SHP77 (cell line): Measurements from ENCODE around the gene LCNL1.

Source experiments
- DNase-seq, 2 experiments: peaks; one replicate each; lab custom pipeline; 2025; lab: John Stamatoyannopoulos, UW

LCNL1 gene

DNA sequence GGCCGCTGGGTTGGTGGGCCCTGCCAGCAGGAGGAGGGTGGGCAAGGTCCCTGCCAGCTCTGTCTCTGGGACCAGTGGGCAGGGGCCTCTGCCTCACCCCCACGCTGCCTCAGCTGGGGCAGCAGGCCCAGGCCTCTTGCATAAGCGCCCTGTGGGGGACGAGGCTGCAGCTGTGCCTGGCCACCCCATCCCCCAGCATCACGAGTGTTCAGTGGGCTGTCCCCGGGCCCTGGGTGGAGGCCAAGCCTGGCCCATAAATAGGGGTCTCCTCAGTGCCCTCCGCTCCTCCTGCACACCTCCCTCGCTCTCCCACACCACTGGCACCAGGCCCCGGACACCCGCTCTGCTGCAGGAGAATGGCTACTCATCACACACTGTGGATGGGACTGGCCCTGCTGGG lies 5.6 kb upstream of the LCNL1 start, which contains the start of gene PTGDS:
Gene PTGDS (plus strand): TSS at position 282 of the 400 bp plus-strand sequence. CDS start 75 bp downstream, at position 357.
- DNase-seq: no peak

DNA sequence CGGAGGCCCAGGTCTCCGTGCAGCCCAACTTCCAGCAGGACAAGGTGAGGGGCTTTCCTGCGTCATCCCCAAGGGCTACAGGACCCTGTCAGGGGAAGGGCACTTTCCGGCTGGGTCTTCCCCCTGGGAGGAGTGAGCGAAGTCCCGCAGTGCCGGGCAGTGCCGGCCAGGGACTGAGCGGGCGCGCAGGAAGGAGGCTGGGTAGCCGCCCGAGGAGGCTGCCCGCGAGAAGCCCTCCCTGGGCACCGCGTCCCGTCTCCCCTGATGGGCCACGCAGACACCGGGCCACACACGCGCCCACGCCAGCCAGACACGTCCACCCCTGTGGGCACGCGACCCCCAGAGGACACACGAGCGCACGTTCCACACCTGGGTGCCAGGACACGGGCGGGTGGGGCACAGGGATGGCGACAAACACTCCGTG lies 5.1 kb upstream of the LCNL1 start:
- no peak for DNase-seq

DNA sequence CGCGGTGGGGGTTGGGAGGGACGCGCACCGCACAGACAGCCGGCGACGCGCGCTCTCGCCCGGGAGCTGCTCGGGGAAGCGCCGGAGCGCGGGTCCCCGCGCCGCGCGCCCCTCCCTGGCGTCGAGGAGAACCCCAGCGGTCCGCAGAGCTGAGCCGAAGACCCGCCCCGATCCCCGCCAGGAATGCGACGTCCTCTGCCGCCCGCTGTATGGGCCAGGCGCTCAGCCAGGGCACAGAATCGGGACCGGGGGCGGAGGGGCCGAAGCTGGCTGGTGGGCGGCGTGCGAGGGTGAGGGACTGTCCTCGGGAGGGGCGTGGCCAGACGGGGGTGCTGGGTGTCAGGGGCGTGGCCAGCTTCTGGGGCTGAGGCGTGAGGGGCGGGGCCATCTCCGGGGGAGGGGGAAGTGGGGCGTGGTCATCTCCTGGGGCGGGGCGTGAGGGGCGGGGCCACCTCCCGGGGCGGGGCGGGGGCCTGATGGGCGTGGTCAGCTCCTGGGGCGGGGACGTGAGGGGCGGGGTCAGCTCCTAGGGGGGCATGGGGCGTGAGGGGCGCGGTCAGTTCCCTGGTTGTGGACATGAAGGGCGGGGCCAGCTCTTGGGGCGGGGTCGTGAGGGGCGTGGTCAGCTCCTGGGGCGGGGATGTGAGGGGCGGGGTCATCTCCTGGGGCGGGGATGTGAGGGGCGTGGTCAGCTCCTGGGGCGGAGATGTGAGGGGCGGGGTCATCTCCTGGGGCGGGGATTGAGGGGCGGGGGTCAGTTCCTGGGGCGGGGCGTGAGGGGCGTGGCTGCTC lies 4.5 kb upstream of the LCNL1 start:
- no peak for DNase-seq

DNA sequence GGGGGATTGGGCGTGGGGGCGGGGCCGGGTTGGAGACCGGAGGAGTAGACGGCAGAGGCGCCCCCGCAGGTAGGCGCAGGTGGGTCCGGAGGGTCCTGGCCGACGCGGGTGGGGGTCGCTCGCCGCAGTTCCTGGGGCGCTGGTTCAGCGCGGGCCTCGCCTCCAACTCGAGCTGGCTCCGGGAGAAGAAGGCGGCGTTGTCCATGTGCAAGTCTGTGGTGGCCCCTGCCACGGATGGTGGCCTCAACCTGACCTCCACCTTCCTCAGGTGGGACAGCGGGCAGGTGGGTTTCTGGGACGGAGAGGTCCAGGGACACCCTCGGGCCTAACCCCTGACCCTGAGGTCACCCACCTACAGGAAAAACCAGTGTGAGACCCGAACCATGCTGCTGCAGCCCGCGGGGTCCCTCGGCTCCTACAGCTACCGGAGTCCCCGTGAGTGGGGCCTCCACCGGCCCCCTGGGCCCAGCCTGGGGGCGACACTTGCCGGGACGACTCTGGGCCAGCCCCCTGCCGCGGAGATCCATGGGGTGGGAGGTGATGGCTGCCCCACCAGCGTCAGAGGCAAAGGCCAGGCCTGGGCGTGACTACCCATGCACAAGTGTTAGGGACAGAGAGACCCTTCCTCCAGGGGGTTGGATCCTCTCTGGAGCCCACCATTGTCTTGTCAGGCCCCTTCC lies 3.8 kb upstream of the LCNL1 start:
- DNase-seq: no peak

DNA sequence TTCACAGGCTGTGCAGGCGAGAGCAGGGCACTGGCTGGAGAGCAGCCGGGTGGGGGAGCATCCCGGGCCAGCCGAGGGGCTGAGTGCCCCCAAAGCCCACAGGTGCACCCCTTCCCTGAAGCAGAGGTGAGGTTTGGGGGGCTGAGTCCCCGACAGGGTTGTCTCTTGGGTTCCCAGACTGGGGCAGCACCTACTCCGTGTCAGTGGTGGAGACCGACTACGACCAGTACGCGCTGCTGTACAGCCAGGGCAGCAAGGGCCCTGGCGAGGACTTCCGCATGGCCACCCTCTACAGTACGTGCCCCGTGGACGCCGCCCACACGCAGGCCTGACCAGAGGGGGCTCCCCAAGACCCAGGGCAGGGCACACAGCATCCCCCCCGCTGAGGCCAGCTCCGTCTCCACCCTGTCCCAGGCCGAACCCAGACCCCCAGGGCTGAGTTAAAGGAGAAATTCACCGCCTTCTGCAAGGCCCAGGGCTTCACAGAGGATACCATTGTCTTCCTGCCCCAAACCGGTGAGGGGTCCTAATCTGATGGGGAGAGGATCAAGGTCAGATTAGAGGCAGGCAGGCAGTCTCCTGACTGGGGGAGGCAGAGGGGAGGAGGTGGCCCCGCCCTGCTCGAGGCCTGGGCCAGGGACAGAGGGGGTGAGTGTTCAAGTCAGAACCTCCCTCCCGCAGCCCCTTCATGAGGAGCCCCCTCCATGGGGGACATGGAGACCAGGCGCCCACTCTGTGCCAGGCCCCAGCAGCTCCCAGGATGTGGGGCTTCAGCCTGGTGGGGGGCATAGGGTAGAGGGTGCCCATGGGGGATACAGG lies 2.8 kb upstream of the LCNL1 start:
- no peak for DNase-seq

DNA sequence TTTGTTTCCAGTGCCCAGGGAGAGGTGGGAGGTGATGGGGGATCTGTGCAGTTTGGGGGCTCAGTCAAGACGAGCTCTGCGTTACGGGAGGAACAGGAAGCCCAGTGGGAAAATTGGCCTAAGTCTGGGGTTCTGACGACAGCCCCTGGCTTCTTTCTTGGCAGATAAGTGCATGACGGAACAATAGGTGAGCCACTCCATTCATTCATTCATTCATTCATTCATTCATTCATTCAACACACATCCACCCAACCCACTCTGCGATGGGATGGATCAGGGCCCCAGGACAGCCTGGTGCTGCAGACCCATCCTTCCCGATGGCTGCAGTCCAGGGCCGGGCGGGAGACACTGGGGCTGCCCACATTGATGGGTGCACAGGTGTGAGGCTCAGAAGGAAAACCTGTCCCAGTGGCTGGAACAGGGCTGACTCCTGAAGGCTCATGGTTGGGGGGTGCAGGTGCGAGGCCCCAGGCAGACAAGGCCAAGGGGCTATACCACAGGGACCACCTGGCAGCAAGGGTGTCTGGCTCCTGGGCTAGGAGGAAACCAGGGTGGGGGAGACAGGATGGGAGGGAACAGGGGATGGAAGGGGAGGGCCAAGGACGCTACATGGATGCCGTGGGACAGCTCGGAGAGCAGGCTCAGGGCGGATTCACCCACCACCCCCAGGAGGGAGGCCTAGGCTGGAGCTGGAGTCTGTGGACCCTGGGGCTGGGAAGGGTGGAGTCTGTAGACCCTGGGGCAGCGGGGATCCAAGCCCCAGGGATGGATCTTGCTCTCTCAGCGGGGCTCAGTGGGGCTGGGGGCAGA lies 1.9 kb upstream of the LCNL1 start:
- DNase-seq: no peak

DNA sequence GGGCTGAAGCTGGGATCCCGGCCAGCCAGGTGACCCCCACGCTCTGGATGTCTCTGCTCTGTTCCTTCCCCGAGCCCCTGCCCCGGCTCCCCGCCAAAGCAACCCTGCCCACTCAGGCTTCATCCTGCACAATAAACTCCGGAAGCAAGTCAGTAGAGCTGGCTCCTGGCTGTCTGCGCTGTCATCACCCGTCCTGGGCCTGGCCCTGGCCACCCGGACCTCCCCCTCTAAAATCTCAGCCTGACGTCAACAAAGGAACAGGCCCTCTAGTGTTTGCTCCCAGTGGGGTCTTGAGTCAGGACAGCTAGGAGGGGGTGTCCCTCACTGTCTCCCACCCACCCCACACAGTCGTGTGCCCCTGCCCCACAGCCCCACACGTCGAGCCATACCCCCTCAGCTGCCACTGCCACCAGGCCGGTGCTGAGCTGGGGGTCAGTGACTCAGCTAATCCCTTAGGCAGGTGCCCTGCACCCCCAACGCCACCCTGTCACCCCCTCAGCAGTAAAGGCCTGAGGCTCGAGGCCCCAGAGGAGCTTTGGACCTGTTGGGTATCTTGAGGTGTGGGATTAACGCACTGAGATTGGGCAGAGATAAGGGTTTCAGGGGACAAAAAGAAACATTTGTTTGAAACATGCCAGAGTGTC lies 1.1 kb upstream of the LCNL1 start:
- no peak for DNase-seq

DNA sequence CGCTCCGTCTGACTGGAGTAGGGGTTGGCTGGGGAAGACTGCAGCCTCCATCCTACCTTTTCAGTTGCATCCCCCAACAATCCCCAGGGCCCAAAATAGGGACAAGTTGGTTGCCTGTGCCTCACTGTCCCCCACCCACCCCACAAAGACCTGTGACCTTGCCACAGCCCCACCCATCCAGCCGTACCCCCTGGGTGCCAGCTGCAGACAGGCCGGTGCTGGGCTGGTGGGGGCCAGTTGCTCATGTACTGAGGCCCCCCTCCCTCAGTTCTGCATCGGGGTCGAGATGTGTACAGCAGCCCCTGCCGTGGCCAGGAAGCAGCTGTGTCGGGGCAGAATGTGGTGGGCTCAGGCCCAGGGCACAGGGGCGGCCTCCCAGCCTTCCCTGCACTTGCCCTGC lies 374 bp downstream of the LCNL1 start:
- no peak for DNase-seq

DNA sequence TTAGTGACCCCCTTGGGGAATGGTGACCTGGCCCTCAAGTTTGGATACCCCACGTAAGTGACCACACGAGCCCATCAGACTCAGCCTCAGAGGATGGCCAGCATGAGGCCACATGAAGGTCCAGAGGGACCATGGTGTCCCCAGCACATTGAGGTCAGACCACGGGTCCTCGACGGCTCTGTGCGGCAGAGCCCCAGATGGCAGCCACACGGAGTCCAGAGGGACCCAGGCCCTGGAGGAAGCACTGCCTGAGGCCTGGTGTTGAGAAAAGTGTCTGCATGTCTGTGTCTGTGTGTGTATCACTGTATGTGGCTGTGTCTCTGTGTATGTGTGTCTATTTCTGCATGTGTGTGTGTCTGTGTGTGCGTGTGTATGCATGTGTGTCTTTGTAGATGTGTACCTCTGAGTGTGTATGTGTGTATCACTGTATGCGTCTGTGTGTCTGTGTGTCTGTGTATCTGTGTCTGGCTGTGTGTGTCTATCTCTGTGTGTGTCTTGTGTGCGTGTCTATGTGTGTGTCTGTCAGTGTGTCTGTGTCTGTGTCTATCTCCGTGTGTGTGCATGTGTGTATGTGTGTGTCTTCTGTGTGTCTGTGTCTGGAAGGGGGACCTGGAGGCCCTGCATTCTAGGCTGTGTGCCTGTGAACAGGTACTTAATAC lies 992 bp downstream of the LCNL1 start:
- DNase-seq: no peak

DNA sequence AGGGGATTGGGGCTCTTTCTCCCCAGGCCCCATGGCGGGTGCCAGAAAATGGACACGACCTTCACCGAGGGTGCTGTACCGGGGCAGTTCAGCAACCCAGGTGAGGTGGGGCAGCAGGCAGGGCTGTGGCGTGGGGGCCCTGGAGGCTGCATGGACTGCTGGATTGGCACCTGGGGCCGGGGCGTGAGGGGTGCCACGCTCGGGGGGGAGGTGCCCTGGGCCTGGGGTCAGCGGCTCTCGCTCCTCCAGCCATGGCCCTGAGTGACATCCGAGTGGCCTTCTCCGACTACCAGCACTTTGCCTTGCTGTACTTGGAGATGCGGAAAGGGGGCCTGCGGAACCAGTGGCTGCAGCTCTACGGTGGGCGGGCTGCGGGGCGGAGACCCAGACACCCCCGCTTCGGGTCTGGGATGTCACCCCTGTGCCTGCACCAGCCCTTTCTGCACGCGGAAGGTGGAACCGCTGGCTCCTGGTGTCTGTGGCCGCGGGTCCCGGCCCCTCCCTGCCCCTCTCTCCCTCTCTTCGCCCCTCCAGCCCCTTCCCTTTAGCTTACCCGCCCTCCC lies 1.8 kb downstream of the LCNL1 start:
- DNase-seq: no peak

DNA sequence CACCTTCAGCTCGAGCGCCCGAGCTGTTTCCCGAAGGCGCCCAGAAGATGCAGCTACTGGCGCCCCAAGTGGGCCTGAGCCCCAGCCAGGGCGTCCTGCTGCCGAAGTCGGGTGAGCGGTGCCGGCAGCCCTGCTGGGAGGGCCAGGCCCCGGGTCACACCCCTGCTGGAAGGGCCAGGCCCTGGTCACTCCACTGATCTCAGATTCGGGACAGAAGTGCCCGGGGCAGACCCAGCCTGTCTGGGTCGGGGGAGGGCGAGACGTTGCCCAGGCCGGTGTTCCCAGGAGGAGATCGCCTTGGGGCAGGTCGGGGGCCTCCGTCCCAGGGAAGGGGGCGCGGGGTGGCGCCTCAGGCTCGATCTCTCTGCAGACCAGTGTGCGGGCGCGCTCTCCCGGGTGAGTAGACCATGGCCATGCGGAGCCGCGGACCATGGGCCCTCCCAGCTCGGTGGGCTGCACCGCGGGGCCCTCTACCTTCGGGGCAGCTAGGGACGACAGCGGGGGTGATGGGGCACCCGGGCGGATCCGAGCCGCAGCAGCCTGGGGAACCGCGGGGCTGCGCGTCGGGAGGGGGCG lies 2.3 kb downstream of the LCNL1 start:
- no peak for DNase-seq

DNA sequence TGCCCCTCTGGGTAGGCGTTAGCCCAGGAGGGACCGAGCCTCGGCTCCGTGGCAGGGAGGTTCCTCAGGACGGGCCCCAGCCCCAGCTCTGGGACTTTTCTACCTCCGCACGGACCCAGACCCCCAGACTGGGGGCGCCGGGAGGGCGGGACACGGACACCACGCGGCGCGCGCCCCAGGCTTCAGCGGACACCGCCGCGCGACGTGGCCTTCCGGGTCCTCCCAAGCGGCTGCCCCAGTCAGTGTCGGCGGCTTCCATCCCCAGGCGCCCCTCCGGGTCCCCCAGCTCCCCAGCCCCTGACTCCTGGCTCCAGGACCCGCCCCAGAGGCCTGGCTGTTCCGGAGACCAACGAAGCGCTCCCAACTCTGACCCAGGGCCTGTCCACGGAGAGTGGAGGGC lies 3.1 kb downstream of the LCNL1 start:
- no peak for DNase-seq

DNA sequence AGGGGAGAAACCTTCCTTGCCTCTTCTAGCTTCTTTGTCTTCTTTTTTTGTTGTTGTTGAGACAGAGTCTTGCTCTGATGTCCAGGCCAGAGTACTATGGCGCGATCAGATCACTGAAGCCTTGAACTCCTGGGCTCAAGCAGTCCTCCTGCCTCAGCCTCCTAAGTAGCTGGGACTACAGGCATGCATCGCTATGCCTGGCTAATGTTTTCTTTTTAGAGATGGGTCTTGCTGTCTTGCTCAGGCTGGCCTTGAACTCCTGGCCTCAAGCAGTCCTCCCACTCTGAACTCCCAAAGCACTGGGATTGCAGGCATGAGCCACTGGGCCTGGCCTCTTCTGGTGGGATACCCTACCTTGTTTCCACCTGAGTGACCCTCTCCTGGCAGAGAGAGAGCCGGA lies 6.1 kb downstream of the LCNL1 start:
- DNase-seq: no peak

DNA sequence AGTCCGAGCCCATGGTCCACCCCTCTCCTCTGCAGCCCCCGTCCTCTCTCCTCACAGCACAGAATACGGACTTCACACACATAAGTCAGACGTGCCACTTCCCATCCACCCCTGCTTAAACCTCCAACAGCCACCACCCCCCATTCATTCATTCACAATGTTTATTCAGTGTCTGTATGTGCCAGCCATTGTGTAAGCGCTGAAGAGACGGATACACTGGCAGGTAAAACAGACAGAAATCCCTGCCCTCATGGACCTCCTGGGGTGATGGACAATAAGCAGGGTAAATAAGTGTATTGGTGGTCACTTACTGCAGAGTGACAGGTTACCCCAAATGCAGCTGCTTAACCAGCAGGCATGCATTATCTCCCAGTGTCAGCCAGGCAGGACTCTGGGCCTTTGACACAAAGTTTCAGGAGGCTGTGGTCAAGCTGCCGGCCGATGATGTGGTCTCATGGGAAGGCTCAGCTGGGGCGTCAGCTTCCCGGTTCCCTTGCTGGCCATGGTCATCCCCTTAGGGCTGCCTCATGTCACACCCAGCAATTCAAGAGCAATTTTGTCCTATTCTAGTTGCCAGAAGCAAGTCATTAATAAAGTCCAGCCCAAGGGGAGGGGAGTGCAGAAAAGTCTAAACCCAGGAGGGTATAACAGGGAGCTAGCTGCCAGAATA lies 7.6 kb downstream of the LCNL1 start:
- DNase-seq: no peak

DNA sequence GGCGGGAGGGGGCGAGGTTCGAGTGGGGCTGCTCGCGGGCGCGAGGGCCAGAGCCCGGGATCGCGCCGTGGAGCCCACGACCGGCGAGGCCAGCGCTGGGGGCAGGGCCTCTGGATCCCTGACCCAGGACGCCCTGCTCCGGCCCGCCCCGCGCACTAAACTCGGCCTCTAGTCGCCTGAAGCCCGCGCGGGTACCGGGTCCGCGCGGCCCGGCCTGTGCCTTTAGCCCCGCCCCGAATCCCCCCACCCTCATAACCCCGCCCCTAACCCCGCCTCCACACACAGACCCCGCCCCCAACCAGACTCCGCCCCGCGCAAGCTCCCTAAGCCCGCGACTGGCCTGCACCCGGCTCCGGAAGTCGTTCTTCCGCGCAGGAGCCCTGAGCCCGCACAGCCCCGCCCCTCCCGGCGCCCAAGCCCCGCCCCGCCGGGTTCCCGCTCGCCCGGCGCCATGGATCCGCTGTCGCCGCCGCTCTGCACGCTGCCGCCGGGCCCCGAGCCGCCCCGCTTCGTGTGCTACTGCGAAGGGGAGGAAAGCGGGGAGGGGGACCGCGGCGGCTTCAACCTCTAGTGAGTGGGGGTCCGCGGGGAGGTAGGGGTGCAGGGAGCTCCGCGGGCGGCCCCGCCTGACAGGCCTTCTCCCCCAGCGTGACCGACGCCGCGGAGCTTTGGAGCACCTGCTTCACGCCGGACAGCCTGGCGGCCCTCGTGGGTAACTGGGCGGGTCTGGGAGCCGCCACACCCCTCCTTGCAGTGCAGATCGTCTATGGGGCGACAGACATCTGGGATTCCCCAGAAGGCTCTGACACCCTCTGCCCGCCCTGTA lies 9.4 kb downstream of the LCNL1 start, which contains the start of gene PAXX:
Gene PAXX (plus strand): TSS at position 430 of the 826 bp plus-strand sequence. CDS start 22 bp downstream, at position 452.
- DNase-seq: peak; percentile 69 to 91

DNA sequence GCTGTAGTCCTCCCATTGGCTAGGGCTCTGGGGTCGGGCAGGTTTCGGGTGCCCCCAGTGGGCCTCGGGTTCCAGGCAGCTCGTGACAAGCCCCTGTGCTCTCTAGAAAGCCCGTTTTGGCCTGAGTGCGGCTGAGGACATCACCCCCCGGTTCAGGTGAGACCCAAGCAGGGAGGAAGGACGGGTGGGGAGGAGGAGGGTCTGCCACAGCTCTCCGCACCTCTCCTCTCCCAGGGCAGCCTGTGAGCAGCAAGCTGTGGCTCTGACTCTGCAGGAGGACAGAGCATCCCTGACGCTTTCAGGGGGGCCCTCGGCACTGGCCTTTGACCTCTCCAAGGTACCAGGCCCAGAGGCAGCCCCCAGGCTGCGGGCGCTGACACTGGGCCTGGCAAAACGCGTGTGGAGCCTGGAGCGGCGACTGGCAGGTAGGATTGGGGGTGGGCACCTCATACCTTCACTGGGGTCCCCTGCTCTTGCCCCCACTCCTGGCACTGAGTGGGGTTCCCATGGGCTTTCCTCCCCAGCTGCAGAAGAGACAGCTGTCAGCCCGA lies 10.1 kb downstream of the LCNL1 start:
- DNase-seq: no peak

DNA sequence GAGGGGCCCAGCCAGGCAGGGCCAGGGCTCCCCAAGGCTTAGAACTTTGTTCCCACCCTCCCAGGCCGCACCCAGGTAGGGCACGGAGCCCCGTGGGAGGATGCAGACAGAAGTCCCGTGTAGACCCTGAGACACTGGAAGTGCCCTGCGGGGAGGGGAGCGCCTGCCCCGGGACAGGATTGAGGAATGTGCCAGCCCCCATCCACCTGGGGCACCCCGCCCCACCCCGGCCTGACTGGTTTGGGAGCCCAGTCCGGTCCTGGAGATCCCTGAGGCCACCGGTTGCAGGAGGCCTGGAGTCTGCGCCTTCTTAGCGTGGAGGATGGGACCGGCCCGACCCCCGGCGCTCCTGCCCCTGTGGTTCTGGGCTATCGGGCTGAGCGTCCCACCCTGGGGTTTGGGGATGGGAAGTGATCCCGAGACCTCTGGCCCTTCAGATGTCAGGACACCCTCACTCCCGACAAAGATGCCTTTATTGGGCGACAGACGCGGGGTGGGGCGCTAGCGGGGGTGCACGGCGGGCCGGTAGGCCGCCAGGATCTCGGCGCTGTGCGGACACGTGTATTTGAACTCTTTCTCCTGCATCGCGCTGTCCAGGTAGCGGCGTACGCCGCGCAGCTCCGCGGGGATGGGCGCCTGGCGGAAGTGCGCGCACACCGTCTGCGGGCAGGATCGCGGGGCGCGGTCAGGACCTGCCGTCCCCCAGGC lies 11.5 kb downstream of the LCNL1 start:
- no peak for DNase-seq

DNA sequence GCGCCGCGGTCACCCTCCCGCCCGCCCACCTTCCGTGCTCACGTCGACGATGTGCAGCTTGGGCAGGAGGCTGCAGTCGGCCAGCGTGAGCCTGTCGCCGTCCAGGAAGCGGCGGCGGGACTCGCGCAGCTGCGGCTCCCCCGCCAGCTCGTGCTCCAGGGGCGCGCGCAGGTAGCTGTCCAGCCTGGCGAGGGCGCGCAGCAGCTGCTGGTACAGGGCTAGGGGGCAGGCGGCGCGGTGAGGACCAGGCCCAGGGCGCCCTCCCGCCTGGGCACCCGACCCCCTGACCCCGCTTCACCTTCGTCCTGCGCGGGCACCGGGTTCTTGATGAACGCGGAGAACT lies 12.1 kb downstream of the LCNL1 start:
- no peak for DNase-seq
